ENCODE measurements around the gene PRDM16. TPM values are rescaled to one million over a fixed set of nuclear protein-coding genes. Genes with fewer than 3 reads are reported as not detected.

Gene PRDM16
- total and polyA plus RNA-seq, 2 of the 13 experiments (the other 11 are each of a cell fraction or from before 2014, with no cell fraction given): 0.15 to 0.81 TPM

DNA sequence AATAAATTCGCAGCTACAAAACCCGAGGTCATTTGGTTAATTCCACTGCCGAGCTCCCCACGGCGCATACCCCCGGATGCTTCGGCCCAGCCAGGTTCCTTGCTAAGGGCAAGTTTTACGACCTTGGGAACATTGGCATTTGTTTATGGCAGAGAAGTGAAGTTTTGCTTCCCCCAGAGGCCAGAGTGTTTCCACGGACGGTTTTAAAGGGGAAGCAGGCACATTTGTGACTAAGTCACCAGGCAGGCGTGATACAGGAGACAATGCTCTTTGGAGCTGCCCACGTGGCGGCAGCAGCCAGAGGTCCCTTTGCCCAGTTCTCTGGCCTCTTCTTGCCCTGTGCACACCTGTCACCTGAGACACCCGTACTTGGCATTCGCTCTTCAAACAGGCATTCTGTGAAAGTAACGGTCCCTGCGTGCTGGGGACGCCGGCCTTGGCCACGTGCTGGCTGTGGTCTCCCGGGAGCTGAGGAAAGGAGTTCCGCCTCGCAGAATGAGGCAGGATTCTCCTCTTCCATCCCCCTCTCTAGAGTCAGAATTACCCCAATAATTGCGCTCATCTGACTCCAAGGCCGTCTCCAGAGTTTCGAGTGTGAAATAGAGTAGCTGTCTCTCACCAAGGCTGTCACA, 138.3 kb downstream of the PRDM16 start:
- CTCF ChIA-PET (ENCODE audit: low intra/inter-chr PET ratio, low total read pairs): no interaction called here
- Histone ChIP-seq H3K4me2 (ENCODE audit: low read depth, low read length) (no peak overlapping the region), H3K9me3 (ENCODE audit: low read length) (no peaks in the 10 kb centered on the region), H3K4me3 (replicated peaks in 1 of 3; ENCODE audit: insufficient read depth in 1 of 3, low read depth in 2 of 3, low read length in 3 of 3) (no peak overlapping the region), H3K27me3 (ENCODE audit: control insufficient read depth in 1 of 2, insufficient read depth in 2 of 2, low read length in 2 of 2) (peaks cover 0 to 22% of the 10 kb centered on the region in 2 experiments; a peak in 3 of 5 replicates), H2AFZ (ENCODE audit: low read length) (no peak overlapping the region), H3K36me3 (replicated peaks in 1 of 2; ENCODE audit: control insufficient read depth in 1 of 2, insufficient read depth in 2 of 2, low read length in 2 of 2) (no peaks in the 10 kb centered on the region), H3K4me1 (ENCODE audit: insufficient read depth, low read length) (no peaks in the 10 kb centered on the region), H3K79me2 (ENCODE audit: insufficient read depth, low read length) (no peaks in the 10 kb centered on the region), H3K27ac (ENCODE audit: extremely low read length, insufficient read depth, low read length) (no peak overlapping the region), H4K20me1 (ENCODE audit: insufficient read depth, low read length) (no peaks in the 10 kb centered on the region), H3K9ac (ENCODE audit: insufficient read depth, low read depth, low read length) (no peak overlapping the region)
- ATAC-seq (no peak), FAIRE-seq (no peak), DNase-seq (ENCODE audit: low spot score) (no peak)
- in situ Hi-C loops (cut with HindIII; ENCODE audit: extremely low pct_ligation_motif_present, low pct_unique_long_range_greater_than_20kb) (no loop called here), intact Hi-C loops (cut with micrococcal nuclease; ENCODE audit: unreplicated experiment) (no loop called here)
- no TSS peak for BruUV-seq (replicated peaks)
- WGBS (ENCODE audit: low lambda C conversion rate): 68% methylated on average over 26 of the region's 26 CpGs
- TF ChIP-seq, protein P1, sequence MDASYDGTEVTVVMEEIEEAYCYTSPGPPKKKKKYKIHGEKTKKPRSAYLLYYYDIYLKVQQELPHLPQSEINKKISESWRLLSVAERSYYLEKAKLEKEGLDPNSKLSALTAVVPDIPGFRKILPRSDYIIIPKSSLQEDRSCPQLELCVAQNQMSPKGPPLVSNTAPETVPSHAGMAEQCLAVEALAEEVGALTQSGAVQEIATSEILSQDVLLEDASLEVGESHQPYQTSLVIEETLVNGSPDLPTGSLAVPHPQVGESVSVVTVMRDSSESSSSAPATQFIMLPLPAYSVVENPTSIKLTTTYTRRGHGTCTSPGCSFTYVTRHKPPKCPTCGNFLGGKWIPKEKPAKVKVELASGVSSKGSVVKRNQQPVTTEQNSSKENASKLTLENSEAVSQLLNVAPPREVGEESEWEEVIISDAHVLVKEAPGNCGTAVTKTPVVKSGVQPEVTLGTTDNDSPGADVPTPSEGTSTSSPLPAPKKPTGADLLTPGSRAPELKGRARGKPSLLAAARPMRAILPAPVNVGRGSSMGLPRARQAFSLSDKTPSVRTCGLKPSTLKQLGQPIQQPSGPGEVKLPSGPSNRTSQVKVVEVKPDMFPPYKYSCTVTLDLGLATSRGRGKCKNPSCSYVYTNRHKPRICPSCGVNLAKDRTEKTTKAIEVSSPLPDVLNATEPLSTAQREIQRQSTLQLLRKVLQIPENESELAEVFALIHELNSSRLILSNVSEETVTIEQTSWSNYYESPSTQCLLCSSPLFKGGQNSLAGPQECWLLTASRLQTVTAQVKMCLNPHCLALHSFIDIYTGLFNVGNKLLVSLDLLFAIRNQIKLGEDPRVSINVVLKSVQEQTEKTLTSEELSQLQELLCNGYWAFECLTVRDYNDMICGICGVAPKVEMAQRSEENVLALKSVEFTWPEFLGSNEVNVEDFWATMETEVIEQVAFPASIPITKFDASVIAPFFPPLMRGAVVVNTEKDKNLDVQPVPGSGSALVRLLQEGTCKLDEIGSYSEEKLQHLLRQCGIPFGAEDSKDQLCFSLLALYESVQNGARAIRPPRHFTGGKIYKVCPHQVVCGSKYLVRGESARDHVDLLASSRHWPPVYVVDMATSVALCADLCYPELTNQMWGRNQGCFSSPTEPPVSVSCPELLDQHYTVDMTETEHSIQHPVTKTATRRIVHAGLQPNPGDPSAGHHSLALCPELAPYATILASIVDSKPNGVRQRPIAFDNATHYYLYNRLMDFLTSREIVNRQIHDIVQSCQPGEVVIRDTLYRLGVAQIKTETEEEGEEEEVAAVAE (CRISPR knock-in tag; IDR thresholded peaks at IDR 0.05; ENCODE audit: borderline replicate concordance): no peak
- TF ChIP-seq, protein P2, sequence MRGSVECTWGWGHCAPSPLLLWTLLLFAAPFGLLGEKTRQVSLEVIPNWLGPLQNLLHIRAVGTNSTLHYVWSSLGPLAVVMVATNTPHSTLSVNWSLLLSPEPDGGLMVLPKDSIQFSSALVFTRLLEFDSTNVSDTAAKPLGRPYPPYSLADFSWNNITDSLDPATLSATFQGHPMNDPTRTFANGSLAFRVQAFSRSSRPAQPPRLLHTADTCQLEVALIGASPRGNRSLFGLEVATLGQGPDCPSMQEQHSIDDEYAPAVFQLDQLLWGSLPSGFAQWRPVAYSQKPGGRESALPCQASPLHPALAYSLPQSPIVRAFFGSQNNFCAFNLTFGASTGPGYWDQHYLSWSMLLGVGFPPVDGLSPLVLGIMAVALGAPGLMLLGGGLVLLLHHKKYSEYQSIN (CRISPR knock-in tag; IDR thresholded peaks at IDR 0.05; ENCODE audit: borderline replicate concordance): no peak
- TF ChIP-seq RFX5 (IDR thresholded peaks at IDR 0.05; ENCODE audit: low read depth, low read length): no peak
- TF ChIP-seq DPF2 (CRISPR knock-in tag; IDR thresholded peaks at IDR 0.05; ENCODE audit: borderline replicate concordance, low read depth): no peak
- TF ChIP-seq ZNF572 (CRISPR knock-in tag; IDR thresholded peaks at IDR 0.05): no peak
- POLR2A ChIA-PET: no interaction called here
